Measurements from ENCODE around the gene VTN.

Gene VTN

GRCh38 chr17:28390984-28391383 lies 20.9 kb upstream of the VTN start:
- no peak for DNase-seq (ENCODE audit: low read depth)
- H3K4me3 ChIP-seq (ENCODE audit: control insufficient read depth, low read depth, low read length): no peak overlapping the region
- no peak for TF ChIP-seq CTCF (conservative IDR thresholded peaks at IDR 0.05; ENCODE audit: control insufficient read depth, insufficient read depth, low read depth, low read length)

GRCh38 chr17:28390563-28390962 lies 20.5 kb upstream of the VTN start:
- TF ChIP-seq CTCF (conservative IDR thresholded peaks at IDR 0.05; ENCODE audit: control insufficient read depth, insufficient read depth, low read depth, low read length): no peak
- no peak overlapping the region for H3K4me3 ChIP-seq (ENCODE audit: control insufficient read depth, low read depth, low read length)
- no peak for DNase-seq (ENCODE audit: low read depth)

GRCh38 chr17:28390141-28390540 lies 20.0 kb upstream of the VTN start:
- no peak overlapping the region for H3K4me3 ChIP-seq (ENCODE audit: control insufficient read depth, low read depth, low read length)
- TF ChIP-seq CTCF (conservative IDR thresholded peaks at IDR 0.05; ENCODE audit: control insufficient read depth, insufficient read depth, low read depth, low read length): no peak
- no peak for DNase-seq (ENCODE audit: low read depth)

- no peak overlapping the region for H3K4me3 ChIP-seq (ENCODE audit: control insufficient read depth, low read depth, low read length)
- TF ChIP-seq CTCF (conservative IDR thresholded peaks at IDR 0.05; ENCODE audit: control insufficient read depth, insufficient read depth, low read depth, low read length): no peak
- DNase-seq (ENCODE audit: low read depth): no peak
These were observed 18.0 kb upstream of the VTN start for GRCh38 chr17:28388106-28388505.

- no peak for TF ChIP-seq CTCF (conservative IDR thresholded peaks at IDR 0.05; ENCODE audit: control insufficient read depth, insufficient read depth, low read depth, low read length)
- no peak for DNase-seq (ENCODE audit: low read depth)
- H3K4me3 ChIP-seq (ENCODE audit: control insufficient read depth, low read depth, low read length): no peak overlapping the region
These were observed 16.3 kb upstream of the VTN start for GRCh38 chr17:28386391-28386790.

GRCh38 chr17:28385406-28385805 lies 15.3 kb upstream of the VTN start:
- no peak overlapping the region for H3K4me3 ChIP-seq (ENCODE audit: control insufficient read depth, low read depth, low read length)
- no peak for TF ChIP-seq CTCF (conservative IDR thresholded peaks at IDR 0.05; ENCODE audit: control insufficient read depth, insufficient read depth, low read depth, low read length)
- no peak for DNase-seq (ENCODE audit: low read depth)

- DNase-seq (ENCODE audit: low read depth): no peak
- no peak overlapping the region for H3K4me3 ChIP-seq (ENCODE audit: control insufficient read depth, low read depth, low read length)
- TF ChIP-seq CTCF (conservative IDR thresholded peaks at IDR 0.05; ENCODE audit: control insufficient read depth, insufficient read depth, low read depth, low read length): no peak
These were observed 14.9 kb upstream of the VTN start for GRCh38 chr17:28385037-28385400.

Measured in fibroblast of mammary gland (primary cell).